Loucy (cell line): ENCODE data around the gene NKX2-4.

ENCODE experiments used
- H2AFZ ChIP-seq: fragments of 200-600 bp; sonication (generic); 2 replicates; pipeline ENCODE4 v1.6.0; 2016; ENCODE audit warnings: antibody characterized with exemption, mild to moderate bottlenecking, low read length, moderate library complexity
- H3F3A ChIP-seq: fragments of 200-600 bp; 2 replicates; pipeline ENCODE4 v1.6.0; 2016; ENCODE audit warnings: antibody characterized with exemption, low read depth, mild to moderate bottlenecking
- H3K27me3 ChIP-seq: fragments of 200-600 bp; sonication (generic); 2 replicates; pipeline ENCODE4 v1.6.1; 2014; ENCODE audit warnings: low read length, mild to moderate bottlenecking; ENCODE audit not compliant: insufficient read depth, poor library complexity, severe bottlenecking
- H3K36me3 ChIP-seq: fragments of 200-600 bp; sonication (generic); 2 replicates; pipeline ENCODE4 v1.6.1; 2016; ENCODE audit warnings: low read length; ENCODE audit not compliant: insufficient read depth
- H3K4me1 ChIP-seq: fragments of 200-600 bp; sonication (generic); 2 replicates; pipeline ENCODE4 v1.5.1; 2014; ENCODE audit warnings: low read length, mild to moderate bottlenecking; ENCODE audit not compliant: insufficient read depth, poor library complexity, severe bottlenecking
- H3K4me2 ChIP-seq: fragments of 200-600 bp; sonication (generic); 2 replicates; pipeline ENCODE4 v1.6.0; 2014; ENCODE audit warnings: antibody characterized with exemption, low read length, low read depth, mild to moderate bottlenecking; ENCODE audit not compliant: poor library complexity, severe bottlenecking
- H3K4me3 ChIP-seq: fragments of 200-600 bp; sonication (generic); 2 replicates; pipeline ENCODE4 v1.5.1; 2014; ENCODE audit warnings: low read length, mild to moderate bottlenecking, mixed read lengths; ENCODE audit not compliant: poor library complexity, severe bottlenecking
- H3K79me2 ChIP-seq: fragments of 200-600 bp; sonication (generic); 2 replicates; pipeline ENCODE4 v1.6.1; 2014; ENCODE audit warnings: low read length; ENCODE audit not compliant: insufficient read depth
- H3K9ac ChIP-seq: fragments of 200-600 bp; sonication (generic); 2 replicates; pipeline ENCODE4 v1.6.0; 2014; ENCODE audit warnings: mild to moderate bottlenecking, low read depth, low read length, moderate library complexity; ENCODE audit not compliant: poor library complexity, severe bottlenecking
- H3K9me2 ChIP-seq: fragments of 200-600 bp; sonication (generic); replicated peaks from 2 replicates; pipeline ENCODE4 v1.6.1; 2016; ENCODE audit warnings: low read depth, low read length, mixed read lengths
- H3K9me3 ChIP-seq: fragments of 200-600 bp; sonication (generic); 2 replicates; pipeline ENCODE4 v1.6.1; 2014; ENCODE audit warnings: mild to moderate bottlenecking, antibody characterized with exemption, low read length, low read depth; ENCODE audit not compliant: insufficient read depth
- H4K20me1 ChIP-seq: fragments of 200-600 bp; sonication (generic); 2 replicates; pipeline ENCODE4 v1.6.0; 2014; ENCODE audit warnings: antibody characterized with exemption, low read length, mild to moderate bottlenecking; ENCODE audit not compliant: insufficient read depth, poor library complexity, severe bottlenecking
- CTCF ChIP-seq: fragments of 200-600 bp; sonication (generic); conservative IDR thresholded peaks from 2 replicates; pipeline ENCODE4 v1.5.1; 2014; ENCODE audit warnings: mild to moderate bottlenecking, antibody characterized with exemption, low read length
- EZH2phosphoT487 ChIP-seq: fragments of 200-600 bp; IDR thresholded peaks from 2 replicates; pipeline ENCODE4 v1.6.1; 2018; ENCODE audit warnings: antibody characterized with exemption, mild to moderate bottlenecking, moderate library complexity, borderline replicate concordance

Gene NKX2-4

DNA sequence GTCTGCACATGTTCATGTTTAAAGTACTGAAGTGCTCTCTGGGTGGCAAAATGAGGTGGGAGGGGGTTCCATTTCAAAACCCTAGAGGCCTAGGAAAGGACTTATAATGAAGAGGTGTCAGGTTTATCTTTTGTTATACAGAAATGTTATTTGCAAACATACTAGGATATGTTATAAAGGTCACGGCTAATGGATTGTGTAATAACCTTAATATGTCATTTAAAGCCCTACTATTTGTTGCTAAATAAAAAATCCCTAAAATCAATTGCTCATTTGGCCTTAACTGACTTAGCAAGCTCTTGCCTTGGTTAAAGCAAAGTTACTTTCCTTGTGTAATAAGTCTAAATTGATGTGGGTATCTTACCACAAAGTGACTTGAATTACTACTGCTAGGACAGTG lies 8.8 kb downstream of the NKX2-4 start:
- Histone ChIP-seq H3K79me2 (no peaks in the 10 kb centered on the region), H3K36me3 (peaks cover 65% of the 10 kb centered on the region), H4K20me1 (no peaks in the 10 kb centered on the region), H3K4me1 (no peaks in the 10 kb centered on the region), H3K4me2 (no peak overlapping the region), H3F3A (no peaks in the 10 kb centered on the region), H3K4me3 (no peak overlapping the region), H3K9me2 (no peaks in the 10 kb centered on the region), H3K9me3 (no peaks in the 10 kb centered on the region), H3K27me3 (no peaks in the 10 kb centered on the region), H2AFZ (no peak overlapping the region), H3K9ac (no peak overlapping the region)
- no peak for TF ChIP-seq CTCF
- TF ChIP-seq EZH2phosphoT487 = no peak

GRCh38 chr20:21387528-21387927 lies 9.8 kb downstream of the NKX2-4 start:
- Histone ChIP-seq H3K9ac (no peak overlapping the region), H2AFZ (no peak overlapping the region), H4K20me1 (no peaks in the 10 kb centered on the region), H3K9me3 (no peaks in the 10 kb centered on the region), H3K4me2 (no peak overlapping the region), H3K4me3 (no peak overlapping the region), H3F3A (no peaks in the 10 kb centered on the region), H3K36me3 (peaks cover 75% of the 10 kb centered on the region), H3K79me2 (no peaks in the 10 kb centered on the region), H3K9me2 (no peaks in the 10 kb centered on the region), H3K4me1 (no peaks in the 10 kb centered on the region), H3K27me3 (no peaks in the 10 kb centered on the region)
- TF ChIP-seq EZH2phosphoT487 = no peak
- no peak for TF ChIP-seq CTCF

GRCh38 chr20:21386111-21386510 lies 11.2 kb downstream of the NKX2-4 start:
- H3K79me2 ChIP-seq = no peaks in the 10 kb centered on the region
- no peaks in the 10 kb centered on the region for H4K20me1 ChIP-seq
- H3K36me3 ChIP-seq = peaks cover 89% of the 10 kb centered on the region
- no peaks in the 10 kb centered on the region for H3K27me3 ChIP-seq
- TF ChIP-seq EZH2phosphoT487 = no peak
- no peak for TF ChIP-seq CTCF
- H3K4me3 ChIP-seq = no peak overlapping the region
- H3K9ac ChIP-seq = no peak overlapping the region
- no peaks in the 10 kb centered on the region for H3F3A ChIP-seq
- H2AFZ ChIP-seq = no peak overlapping the region
- no peaks in the 10 kb centered on the region for H3K9me2 ChIP-seq
- no peaks in the 10 kb centered on the region for H3K9me3 ChIP-seq
- no peaks in the 10 kb centered on the region for H3K4me1 ChIP-seq
- H3K4me2 ChIP-seq = no peak overlapping the region
